GM21515 (cell line): ENCODE measurements around the gene SPAG6.

ENCODE experiments used
- ATAC-seq: cut with Tn5 transposase; IDR thresholded peaks from one replicate; pipeline ENCODE4 v1.9.1; 2021; ENCODE audit not compliant: unreplicated experiment

The SPAG6 gene

DNA sequence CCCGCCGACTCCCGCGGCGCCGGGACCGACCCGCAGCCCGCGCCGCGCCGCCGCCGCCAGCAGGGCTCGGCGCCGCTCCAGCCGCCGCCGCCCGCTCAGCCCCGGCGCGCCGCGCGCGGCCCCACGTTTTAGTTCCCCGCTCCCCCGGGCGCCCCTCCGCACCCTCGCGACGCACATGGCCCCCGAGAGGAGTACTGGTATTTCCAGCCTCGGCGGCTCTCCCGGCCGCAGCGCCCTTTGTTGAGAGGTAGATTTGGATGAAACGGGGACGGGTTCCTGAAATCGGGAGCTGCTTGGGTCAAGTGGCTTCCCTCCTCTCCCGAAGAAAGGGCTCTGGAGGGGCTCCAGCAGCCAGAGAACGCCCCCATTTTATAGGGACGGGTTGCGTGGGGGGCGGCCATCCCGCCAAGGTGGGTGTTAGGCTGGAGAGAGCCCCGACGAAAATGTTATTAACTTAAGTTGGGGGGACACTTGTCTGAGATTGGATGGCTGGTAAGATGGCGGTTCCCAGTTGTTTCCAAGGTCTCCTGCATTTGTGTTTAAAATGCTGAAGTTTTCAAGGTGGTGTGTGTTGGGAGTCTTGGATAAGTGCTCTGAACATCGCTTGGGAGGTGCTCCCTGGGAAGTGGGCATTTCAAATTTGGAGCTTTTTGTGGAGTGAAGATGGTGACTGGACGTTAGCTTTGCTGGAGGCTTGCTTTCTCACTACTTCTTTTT is 23.2 kb upstream of the SPAG6 start:
- ATAC-seq, result no peak

DNA sequence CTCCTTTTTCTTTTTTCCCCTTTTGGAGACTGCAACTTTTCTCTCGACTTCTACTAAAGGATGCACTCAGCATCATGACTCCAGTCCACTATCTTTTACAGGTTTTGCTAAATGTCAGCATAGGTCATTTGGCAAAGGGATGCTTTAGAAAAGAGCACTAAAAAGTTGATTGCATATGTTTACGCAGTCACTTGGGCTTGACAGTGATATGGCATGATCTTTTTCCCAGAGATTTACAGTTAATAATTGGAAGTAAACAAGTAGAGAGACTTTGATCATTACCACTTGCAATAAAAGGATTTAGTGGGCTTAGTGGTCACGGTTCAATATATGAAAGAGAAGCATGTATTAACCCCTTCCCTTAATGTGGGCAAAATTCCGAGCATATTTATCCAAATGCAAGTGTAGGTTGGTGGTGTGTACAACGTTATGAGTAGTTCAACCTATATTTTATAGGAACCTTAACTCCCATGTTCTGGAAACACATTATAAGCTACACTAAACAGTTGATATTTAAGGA is 22.6 kb upstream of the SPAG6 start:
- no peak for ATAC-seq

DNA sequence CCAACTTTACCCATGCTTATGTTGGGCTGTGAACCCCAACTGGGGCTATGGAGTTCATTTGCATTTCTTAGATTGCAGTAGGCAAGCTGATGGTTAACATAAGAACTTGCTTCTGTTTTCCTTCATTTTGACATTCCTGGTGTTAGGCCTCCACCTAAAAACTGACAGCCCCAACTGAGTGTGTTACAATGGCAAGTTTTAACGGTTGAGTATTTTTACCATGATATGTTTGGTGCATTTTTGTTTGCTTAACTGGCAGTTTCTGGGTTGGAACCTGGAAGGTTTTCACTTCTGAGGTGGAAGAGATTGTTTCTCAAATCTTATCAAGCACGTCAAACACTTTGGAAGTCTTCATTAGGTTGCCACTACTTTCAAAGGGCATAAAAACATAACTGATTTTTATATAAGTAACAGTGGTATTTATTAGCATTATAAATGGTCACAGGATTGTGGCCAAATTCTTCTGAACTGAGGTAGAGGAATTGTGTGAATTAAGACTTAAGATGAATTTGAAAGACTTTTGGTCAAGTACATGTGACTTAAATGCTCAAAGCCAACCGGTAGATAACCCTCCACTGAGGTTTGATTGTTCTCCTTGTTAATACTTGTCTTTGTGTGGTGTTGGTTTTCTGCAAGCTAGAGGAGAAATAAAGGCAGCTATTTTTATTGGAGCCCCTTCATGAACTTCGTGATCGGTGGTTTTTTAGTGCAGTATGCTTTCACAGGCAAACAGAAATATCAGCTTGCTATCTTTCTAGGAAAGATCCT is 21.6 kb upstream of the SPAG6 start:
- no peak for ATAC-seq

DNA sequence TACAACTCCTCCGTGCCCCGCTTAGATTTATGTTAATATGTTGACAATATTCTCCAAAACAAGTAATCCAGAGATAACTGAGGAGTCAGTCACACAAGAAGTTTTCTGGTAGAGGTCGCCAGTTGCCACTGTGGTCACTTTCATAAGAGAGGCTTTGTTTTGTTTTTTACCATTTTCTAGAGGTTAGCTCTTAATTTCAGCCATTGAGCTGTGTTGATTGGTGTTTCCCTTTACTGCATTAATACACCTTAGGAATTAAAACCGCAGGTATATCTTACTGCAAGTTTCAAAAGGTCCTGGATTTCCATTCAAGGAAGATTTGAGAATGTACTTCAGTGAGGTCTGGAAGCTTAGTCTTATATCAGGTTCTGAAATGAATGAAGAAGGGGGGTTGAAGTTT is 20.9 kb upstream of the SPAG6 start:
- no peak for ATAC-seq

DNA sequence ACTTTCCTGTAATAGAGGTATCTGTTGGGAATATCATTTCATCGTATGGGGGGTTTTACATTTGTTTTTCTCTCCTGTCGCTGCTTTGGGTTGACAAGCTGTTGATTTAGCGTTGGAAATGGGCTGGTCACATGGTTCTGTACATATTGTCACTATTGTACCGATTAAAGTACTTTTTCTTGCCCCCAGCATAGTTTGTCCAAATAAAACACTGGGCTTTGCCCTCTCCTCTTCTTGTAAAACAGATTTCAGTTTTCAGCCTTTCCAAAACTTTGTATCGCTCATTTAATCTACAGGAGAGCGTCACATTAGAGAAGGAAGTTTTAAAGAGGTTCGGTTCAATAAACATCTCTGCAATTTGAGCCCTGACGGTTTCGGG is 20.4 kb upstream of the SPAG6 start:
- ATAC-seq, result no peak

DNA sequence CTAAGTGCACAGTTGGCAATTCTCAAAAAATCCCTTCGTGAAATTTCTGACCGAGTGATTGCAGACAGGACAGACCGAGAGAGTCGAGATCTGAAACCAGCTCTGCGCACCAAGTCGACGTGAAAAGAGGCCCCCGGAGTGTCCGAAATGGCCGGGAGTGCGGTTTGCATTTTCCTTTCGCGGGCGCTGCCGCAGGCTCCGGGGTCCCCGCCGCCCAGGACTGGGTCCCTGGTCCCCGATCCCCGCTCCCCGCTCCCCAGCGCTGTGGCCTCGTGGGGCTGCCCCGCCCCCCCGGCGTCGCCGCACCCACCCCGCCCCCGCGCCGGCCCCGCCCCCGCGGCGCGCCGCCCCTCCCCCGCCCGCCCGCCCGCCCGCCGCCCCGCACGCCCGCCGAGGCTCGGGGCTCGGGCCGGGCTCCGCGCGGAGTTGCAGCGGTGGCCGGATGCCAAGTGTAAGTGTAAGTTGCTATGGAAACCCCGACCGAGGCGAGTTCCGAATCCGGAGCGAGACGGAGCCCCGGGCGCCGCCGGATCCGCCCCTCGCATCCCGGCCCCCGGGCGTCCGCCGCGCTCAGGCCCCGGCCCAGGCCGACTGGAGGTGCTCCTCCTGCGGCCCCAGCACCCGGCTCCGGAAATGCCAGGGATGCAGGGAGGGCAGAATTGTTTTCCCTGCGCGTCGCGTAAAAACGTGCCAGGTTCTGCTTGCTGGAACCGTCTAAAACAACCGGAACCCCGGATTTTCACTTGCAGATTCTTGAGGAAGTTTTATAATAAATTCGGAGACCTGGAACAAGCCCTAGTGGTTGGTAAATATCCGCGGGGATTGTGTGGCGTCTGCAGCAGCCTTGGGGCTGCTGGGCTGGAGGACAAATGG is 19.8 kb upstream of the SPAG6 start:
- peak; percentile 41 for ATAC-seq

GRCh38 chr10:22326145-22326702 is 19.1 kb upstream of the SPAG6 start:
- no peak for ATAC-seq

DNA sequence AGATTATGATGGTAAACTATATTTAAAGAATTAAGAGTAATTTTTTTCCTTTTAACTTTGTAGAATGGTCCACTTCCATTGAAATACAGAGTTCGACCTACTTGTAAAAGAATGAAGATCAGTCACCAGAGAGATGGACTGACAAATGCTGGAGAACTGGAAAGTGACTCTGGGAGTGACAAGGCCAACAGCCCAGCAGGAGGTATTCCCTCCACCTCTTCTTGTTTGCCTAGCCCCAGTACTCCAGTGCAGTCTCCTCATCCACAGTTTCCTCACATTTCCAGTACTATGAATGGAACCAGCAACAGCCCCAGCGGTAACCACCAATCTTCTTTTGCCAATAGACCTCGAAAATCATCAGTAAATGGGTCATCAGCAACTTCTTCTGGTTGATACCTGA is 16.1 kb upstream of the SPAG6 start:
- no peak for ATAC-seq

DNA sequence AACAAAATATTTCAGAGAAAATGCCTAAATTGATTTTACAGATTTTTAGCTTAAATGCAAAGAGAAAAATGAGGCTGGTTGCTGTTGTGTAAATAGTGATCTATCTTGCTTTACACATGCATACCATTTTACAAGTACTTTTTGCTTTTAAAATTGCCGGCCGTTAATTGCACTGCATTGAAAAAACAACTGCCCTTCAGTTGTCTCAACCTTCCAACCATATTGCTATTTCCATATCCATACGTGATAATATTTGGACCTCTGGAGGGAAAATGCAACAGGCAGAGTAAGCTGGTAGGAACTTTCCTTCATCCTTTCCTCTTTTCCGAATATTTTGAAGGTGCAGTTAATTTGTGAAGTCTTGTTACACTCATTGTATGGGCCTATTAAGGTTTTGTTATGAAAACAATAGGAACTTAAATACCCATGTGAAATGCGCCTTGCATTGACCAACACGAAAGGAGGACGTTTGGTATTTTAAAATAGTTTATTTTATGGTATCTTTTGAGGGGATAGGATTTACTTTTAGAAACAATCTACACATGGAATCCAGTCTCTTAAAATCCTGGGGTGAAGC is 13.1 kb upstream of the SPAG6 start:
- ATAC-seq, result no peak

GRCh38 chr10:22333167-22333974 is 11.9 kb upstream of the SPAG6 start:
- no peak for ATAC-seq

GRCh38 chr10:22333975-22334282 is 11.4 kb upstream of the SPAG6 start:
- ATAC-seq, result no peak

DNA sequence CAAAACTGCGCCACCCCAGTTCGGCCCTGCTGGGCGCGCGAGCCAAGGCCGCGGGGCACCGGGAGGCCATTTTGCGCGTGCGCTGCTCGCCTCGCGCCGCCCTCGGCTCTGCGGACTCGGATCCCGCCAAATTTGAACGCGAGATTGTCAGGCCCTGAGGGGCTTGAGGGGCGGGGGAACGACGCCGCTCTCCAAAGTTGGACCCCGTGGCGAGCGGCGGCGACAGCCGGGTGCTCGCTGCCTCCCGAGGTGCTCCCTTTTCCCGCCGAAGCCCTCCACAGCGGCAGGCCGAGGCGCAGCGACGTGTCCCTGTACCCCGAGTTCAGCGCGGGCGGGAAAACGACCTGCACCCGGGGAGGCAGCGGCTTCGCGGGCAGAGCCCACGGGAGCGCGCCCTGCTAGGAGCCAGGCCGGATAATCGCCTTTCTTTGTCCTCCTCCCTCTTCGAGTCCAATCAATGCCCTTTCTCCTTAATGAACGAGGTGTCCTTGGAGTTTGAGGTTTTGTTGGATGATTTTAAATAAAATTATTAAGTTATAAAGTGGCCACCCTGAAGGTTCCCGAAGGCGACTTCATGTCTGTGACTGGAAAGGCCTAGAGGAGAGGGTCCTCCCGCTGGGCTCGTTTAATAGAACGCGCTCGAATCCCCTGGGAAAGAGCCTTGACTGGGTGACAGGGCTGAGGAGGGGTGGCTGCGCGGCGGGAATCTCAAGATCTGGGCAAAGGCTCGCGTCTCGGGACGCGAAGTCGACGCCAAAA is 10.7 kb upstream of the SPAG6 start:
- no peak for ATAC-seq

DNA sequence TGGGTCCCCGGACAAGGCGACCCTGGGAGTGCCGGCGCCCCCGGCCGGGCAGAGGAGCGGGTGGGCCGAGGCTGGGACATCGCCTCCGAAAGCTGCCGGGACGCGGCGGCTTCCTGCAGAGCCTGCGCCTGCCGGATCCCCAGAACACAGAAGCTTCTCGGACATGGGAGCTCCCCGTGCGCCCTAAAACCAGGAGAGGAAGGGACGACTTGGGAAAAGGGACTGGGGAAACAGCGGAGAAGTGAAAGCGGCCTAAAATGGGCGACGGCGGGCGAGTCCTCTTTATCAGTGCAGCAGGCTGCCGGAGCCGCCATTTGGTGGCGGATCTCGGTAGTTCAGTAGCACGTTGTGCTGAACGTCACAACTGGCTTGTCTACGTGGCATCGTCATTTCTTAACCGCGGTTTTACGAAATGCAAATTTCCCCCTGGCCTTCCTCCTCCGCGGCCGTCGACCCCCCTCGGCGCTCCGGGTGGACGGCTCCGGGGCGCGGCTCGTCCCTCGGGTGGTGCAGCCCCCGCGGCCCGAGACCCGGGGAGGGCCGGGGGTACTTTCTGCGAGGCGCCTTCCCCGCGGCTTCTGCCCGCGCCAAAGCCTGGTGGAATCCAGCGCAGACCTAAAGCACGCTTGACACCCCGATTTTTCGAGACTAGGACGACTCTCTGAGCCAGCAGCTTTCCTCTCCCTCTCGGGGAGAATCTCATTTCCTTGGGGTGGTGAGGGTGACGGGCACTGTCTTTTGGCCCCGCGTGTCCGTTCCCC is 9.9 kb upstream of the SPAG6 start:
- ATAC-seq, result peak; percentile 51

DNA sequence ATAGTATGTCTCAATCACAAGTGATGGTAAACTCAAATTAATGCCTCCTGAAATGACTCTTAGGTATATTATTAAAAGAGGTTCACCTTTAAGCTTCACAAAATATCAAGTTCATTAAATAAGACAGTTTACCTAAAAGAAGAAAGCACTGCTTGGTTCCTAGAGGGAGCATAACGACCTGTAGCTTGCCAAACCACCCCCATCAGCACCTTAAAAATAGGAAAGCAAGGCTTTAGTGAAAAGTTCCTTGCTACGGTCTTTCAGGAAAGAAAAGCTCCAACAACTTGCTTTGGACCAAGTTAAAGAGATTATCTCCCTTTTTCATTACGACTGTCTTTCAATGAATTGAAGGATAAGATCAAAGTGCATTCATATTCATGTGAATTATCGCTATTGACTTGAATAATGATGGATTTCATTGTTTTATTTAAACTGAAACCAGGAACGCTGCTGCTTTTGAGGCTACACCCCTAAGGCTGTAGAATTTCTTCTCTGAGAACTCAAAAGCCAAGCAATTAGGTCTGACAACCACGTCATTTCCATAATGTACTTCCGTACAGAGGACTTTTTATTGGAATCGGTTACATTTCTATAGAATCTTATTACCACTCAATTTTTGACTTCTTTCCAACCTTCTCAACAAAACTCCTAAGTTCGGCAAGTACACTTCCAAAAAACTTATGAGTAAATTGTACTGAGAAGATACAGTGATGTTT is 7.0 kb upstream of the SPAG6 start:
- ATAC-seq, result no peak

DNA sequence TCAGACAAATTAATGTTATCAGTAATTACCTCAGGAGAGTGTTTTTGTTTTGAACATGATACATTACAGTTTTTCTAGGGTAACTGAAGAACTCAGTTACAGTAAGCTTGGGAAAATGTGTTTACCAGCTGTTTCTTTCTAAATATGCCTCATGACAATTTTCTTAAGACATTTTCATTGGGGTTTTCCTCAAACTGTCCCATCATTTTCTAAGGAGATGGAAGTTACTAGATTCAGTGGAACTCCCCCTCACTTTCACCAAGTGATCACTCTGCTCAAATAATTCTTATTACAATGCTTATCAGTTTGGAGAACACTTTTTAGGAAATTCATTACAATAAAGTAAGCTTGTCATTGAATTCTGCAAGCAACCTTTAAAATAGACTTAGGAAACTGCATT is 6.4 kb upstream of the SPAG6 start:
- ATAC-seq, result no peak

GRCh38 chr10:22339761-22340328 is 5.5 kb upstream of the SPAG6 start:
- ATAC-seq, result peak; percentile 1

DNA sequence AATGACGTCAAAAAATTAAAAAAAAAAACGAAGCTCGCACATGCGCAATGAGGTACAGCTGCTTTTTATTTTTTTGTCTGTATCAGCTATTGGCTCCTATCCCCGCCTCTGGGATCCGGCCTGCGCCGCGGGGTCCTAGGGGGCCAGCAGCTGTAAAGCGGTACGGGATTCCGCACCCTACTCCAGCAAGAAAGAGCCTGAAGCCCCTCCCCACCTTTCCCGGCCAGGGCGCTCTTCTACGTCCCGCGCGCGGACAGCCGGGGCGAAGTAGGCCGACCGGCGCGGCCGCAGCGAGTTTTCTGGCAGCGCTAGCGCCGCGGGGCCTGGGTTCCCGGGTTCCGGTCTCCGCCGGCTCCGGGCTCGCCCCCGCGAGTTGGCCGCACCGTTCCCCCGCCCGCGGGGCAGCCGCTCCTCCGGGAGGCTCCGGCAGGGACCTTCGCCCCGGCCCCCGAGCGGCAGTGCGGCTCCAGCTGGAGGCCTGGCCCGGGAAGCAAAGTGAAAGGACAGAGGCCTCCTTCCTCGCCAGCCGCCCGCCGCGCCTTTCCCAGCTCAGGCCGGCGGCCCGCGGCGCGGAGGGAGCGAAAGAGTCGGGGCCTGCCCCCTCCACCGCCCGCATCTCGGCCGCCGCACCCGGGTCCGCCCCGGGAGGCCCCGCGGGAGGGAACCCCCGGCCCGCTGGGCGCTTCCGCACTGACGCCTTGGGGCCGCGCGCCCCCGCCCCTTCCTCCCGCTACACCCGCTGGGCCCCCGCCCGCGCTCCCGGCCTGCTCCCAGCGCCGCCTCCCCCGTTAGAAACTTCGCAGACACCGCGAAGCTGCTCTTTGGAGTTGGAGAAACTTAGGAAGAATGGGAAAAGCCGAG is 4.7 kb upstream of the SPAG6 start:
- peak; percentile 38 for ATAC-seq
